ENCODE measurements around the gene ABCA7. TPM values are rescaled to one million over a fixed set of nuclear protein-coding genes. Genes with fewer than 3 reads are reported as not detected.

ABCA7 gene
- total and polyA plus RNA-seq, 2 of the 13 experiments (the other 11 are each of a cell fraction or from before 2014, with no cell fraction given): 4.4 to 32.4 TPM

GRCh38 chr19:1065606-1066109 lies 25.8 kb downstream of the ABCA7 start (continued):
- TF ChIP-seq ZNF512 (CRISPR knock-in tag; IDR thresholded peaks at IDR 0.05) (no peak), ZNF709 (CRISPR knock-in tag; IDR thresholded peaks at IDR 0.05) (0 out of 2 replicates have a peak, but pooled peaks have one; percentile 57), ZBTB20 (CRISPR knock-in tag; IDR thresholded peaks at IDR 0.05; ENCODE audit: borderline replicate concordance, low read depth) (no peak), ZNF777 (CRISPR knock-in tag; IDR thresholded peaks at IDR 0.05) (no peak), ZNF34 (CRISPR knock-in tag; IDR thresholded peaks at IDR 0.05; ENCODE audit: borderline replicate concordance) (no peak), ZNF781 (CRISPR knock-in tag; IDR thresholded peaks at IDR 0.05; ENCODE audit: borderline replicate concordance, not compliant biosample characterization) (no peak), NFKB2 (CRISPR knock-in tag; IDR thresholded peaks at IDR 0.05; ENCODE audit: borderline replicate concordance) (no peak), ZBTB2 (CRISPR knock-in tag; IDR thresholded peaks at IDR 0.05; ENCODE audit: low read depth) (no peak; the same call in 1 of the 2 replicates), SAFB2 (CRISPR knock-in tag; IDR thresholded peaks at IDR 0.05; ENCODE audit: borderline replicate concordance, low read depth) (no peak), KAT7 (CRISPR knock-in tag; IDR thresholded peaks at IDR 0.05; ENCODE audit: borderline replicate concordance) (no peak), ZNF841 (CRISPR knock-in tag; IDR thresholded peaks at IDR 0.05; ENCODE audit: borderline replicate concordance) (no peak), ZNF331 (CRISPR knock-in tag; IDR thresholded peaks at IDR 0.05) (no peak), PRDM10 (CRISPR knock-in tag; IDR thresholded peaks at IDR 0.05; ENCODE audit: low read depth) (no peak), ZHX1 (CRISPR knock-in tag; IDR thresholded peaks at IDR 0.05; ENCODE audit: low read depth) (no peak), TP53 (CRISPR knock-in tag; conservative IDR thresholded peaks at IDR 0.05) (no peak), PAXIP1 (CRISPR knock-in tag; conservative IDR thresholded peaks at IDR 0.05) (no peak)

Data from HepG2 (cell line).